ENCODE measurements around the gene FOXN1. TPM values are rescaled to one million over a fixed set of nuclear protein-coding genes. Genes with fewer than 3 reads are reported as not detected.

FOXN1 gene
- total and polyA plus RNA-seq, 2 of the 4 experiments (the other 2 are of a cell fraction), result not detected

- Histone ChIP-seq H3K9me1 (ENCODE audit: insufficient read depth, low read length) (0 out of 2 replicates have a peak, but pooled peaks cover 9% of the 10 kb centered on the region), H3K27me3 (ENCODE audit: control insufficient read depth, insufficient read depth, low read length) (peaks cover 89% of the 10 kb centered on the region)
These were observed 2.1 kb downstream of the FOXN1 start for GRCh38 chr17:28508211-28508724.

More at GRCh38 chr17:28508211-28508724, 2.1 kb downstream of the FOXN1 start:
- Histone ChIP-seq H3K4me3 (ENCODE audit: insufficient read depth, low read depth, low read length) (no peak overlapping the region), H4K5ac (ENCODE audit: low read depth, low read length) (no peak overlapping the region), H3K36me3 (ENCODE audit: control insufficient read depth, insufficient read depth, low read length) (no peaks in the 10 kb centered on the region), H3K18ac (ENCODE audit: low read depth, low read length) (no peak overlapping the region), H2BK20ac (ENCODE audit: low read depth, low read length) (no peak overlapping the region), H4K20me1 (ENCODE audit: insufficient read depth, low read length) (no peaks in the 10 kb centered on the region), H3K79me1 (ENCODE audit: low read depth in 1 of 2, low read length in 2 of 2) (no peaks in the 10 kb centered on the region), H3K4me2 (ENCODE audit: low read depth, low read length) (no peak overlapping the region), H2BK5ac (ENCODE audit: low read depth, low read length, poor library complexity, severe bottlenecking) (no peak overlapping the region), H4K8ac (ENCODE audit: low read depth in 2 of 2, low read length in 2 of 2) (no peak overlapping the region), H3K9me3 (ENCODE audit: control insufficient read depth, insufficient read depth, low read length) (no peaks in the 10 kb centered on the region), H3K23ac (ENCODE audit: low read depth, low read length) (no peak overlapping the region), H2BK15ac (ENCODE audit: low read depth, low read length) (no peak overlapping the region), H2BK120ac (ENCODE audit: low read depth, low read length) (no peak overlapping the region), H3K4me1 (ENCODE audit: control insufficient read depth, insufficient read depth, low read length) (no peaks in the 10 kb centered on the region), H3K56ac (ENCODE audit: extremely low read depth, insufficient read depth, low read length) (no peak overlapping the region), H4K91ac (ENCODE audit: insufficient read depth, low read depth, low read length) (no peak overlapping the region), H2AK9ac (replicated peaks; ENCODE audit: low read depth, low read length, poor library complexity) (no peak overlapping the region), H3K4ac (ENCODE audit: low read depth, low read length) (no peak overlapping the region), H3K14ac (replicated peaks; ENCODE audit: low read depth, low read length) (no peak overlapping the region), H2AFZ (replicated peaks; ENCODE audit: low read length, poor library complexity) (no peak overlapping the region), H2AK5ac (ENCODE audit: low read depth, low read length) (no peak overlapping the region), H3K27ac (ENCODE audit: insufficient read depth, low read length) (no peak overlapping the region), H3K9ac (ENCODE audit: low read depth, low read length) (no peak overlapping the region)
- intact Hi-C loops (cut with micrococcal nuclease), result no loop called here
- WGBS, 2 experiments (ENCODE audit: extremely low coverage in 2 of 2, insufficient read length in 1 of 2), result 20% methylated on average over 1 of the region's 11 CpGs; no CpG with 5 or more reads in 1 of the 2 experiments
- DNase-seq (no peak), ATAC-seq (ENCODE audit: low read depth) (no peak)
- CTCF ChIA-PET, result no interaction called here
- POLR2A ChIA-PET (ENCODE audit: unreplicated experiment), result no interaction called here
- TF ChIP-seq USF2 (IDR thresholded peaks at IDR 0.05; ENCODE audit: low read depth, low read length) (no peak), RAD21 (IDR thresholded peaks at IDR 0.05; ENCODE audit: low read length) (no peak), POLR2A (IDR thresholded peaks at IDR 0.05; ENCODE audit: low read depth, low read length) (no peak), MAZ (IDR thresholded peaks at IDR 0.05; ENCODE audit: borderline replicate concordance, low read depth, low read length) (no peak), NFE2L2 (IDR thresholded peaks at IDR 0.05; ENCODE audit: low read depth, low read length) (no peak), BHLHE40 (IDR thresholded peaks at IDR 0.05; ENCODE audit: low read depth, low read length) (no peak), CHD1 (IDR thresholded peaks at IDR 0.05; ENCODE audit: low read depth, low read length) (no peak), CTCF (conservative IDR thresholded peaks at IDR 0.05; ENCODE audit: low read depth, low read length) (no peak), SMC3 (IDR thresholded peaks at IDR 0.05; ENCODE audit: low read depth, low read length) (no peak), RFX5 (IDR thresholded peaks at IDR 0.05; ENCODE audit: low read depth, low read length) (no peak), RCOR1 (IDR thresholded peaks at IDR 0.05; ENCODE audit: insufficient replicate concordance, low read length) (no peak), MXI1 (IDR thresholded peaks at IDR 0.05; ENCODE audit: borderline replicate concordance, low read depth, low read length) (no peak)
- in situ Hi-C loops (cut with MboI; ENCODE audit: low sequenced_read_pairs), result no loop called here
- dilution Hi-C loops (cut with HindIII; ENCODE audit: low sequenced_read_pairs, unreplicated experiment), result no loop called here
- BruUV-seq (replicated peaks), result no TSS peak
